Suprapubic skin (tissue), 3 donors: ENCODE measurements around the gene RNGTT.

ENCODE experiments used
- CTCF ChIP-seq, 2 donors: fragments of 200-600 bp in 1 of 2; fragments of 450-650 bp in 1 of 2; sonication (generic) in 1 of 2; IDR thresholded peaks; one replicate each; pipeline ENCODE4 v1.5.1; 2016 to 2019; ENCODE audit warnings: antibody characterized with exemption in 2 of 2, mild to moderate bottlenecking in 1 of 2, moderate library complexity in 1 of 2
- POLR2A ChIP-seq, 2 donors: fragments of 450-650 bp; IDR thresholded peaks; one replicate each; pipeline ENCODE4 v1.6.1; 2017; ENCODE audit warnings: antibody characterized with exemption in 2 of 2, mild to moderate bottlenecking in 2 of 2, moderate library complexity in 2 of 2

- TF ChIP-seq CTCF (IDR thresholded peaks at IDR 0.05): no peak
- no peak for TF ChIP-seq POLR2A (IDR thresholded peaks at IDR 0.05)
Observed at GRCh38 chr6:88914895-88915598, 48.4 kb downstream of the RNGTT start.
